Fibroblast of skin of left biceps (primary cell): Measurements from ENCODE around the gene RBM23.
"Not testable (repeated sequence)": the region's sequence is repeated elsewhere in the genome, so short reads cannot be mapped to it uniquely, and the experiment has no call there.

Experiments used
- DNase-seq, 2 experiments: peaks; one replicate each; pipeline ENCODE4 v3.0.0-alpha.2; 2013; ENCODE audit warnings: low read depth in 2 of 2

RBM23 gene

GRCh38 chr14:22865424-22866405, 53.2 kb downstream of the RBM23 start:
- DNase-seq, result no peak

- DNase-seq, result no peak
Measured at GRCh38 chr14:22864979-22865378, 54.0 kb downstream of the RBM23 start.

- no peak for DNase-seq
Measured at GRCh38 chr14:22861651-22862050, 57.3 kb downstream of the RBM23 start.

GRCh38 chr14:22860377-22860776, 58.6 kb downstream of the RBM23 start:
- DNase-seq, result not testable (repeated sequence)

GRCh38 chr14:22856428-22856827, 62.5 kb downstream of the RBM23 start:
- DNase-seq, result no peak

GRCh38 chr14:22854963-22855724, 63.8 kb downstream of the RBM23 start:
- DNase-seq, result no peak

GRCh38 chr14:22854296-22854695, 64.7 kb downstream of the RBM23 start:
- DNase-seq, result not testable (repeated sequence)

GRCh38 chr14:22852940-22853767, 65.8 kb downstream of the RBM23 start:
- no peak for DNase-seq

GRCh38 chr14:22852599-22852939, 66.4 kb downstream of the RBM23 start:
- no peak for DNase-seq

GRCh38 chr14:22852178-22852577, 66.8 kb downstream of the RBM23 start:
- DNase-seq, result not testable (repeated sequence)

- peak in 1 of 2 experiments; percentile 55 for DNase-seq
Measured at GRCh38 chr14:22850944-22851764, 67.8 kb downstream of the RBM23 start.

- no peak for DNase-seq
Measured at GRCh38 chr14:22849212-22849819, 69.6 kb downstream of the RBM23 start.

GRCh38 chr14:22848351-22849164, 70.4 kb downstream of the RBM23 start:
- DNase-seq, result peak; percentile 87 to 88

- no peak for DNase-seq
Measured at GRCh38 chr14:22847661-22848341, 71.1 kb downstream of the RBM23 start.

- no peak for DNase-seq
Measured at GRCh38 chr14:22846811-22847307, 72.1 kb downstream of the RBM23 start.

GRCh38 chr14:22845821-22846625, 72.9 kb downstream of the RBM23 start:
- DNase-seq, result no peak

GRCh38 chr14:22845103-22845394, 73.9 kb downstream of the RBM23 start:
- no peak for DNase-seq
